ENCODE results near the gene DHRS4L2.

DHRS4L2 gene

GRCh38 chr14:24051789-24052655 is 63.3 kb downstream of the DHRS4L2 start, which contains the start of gene CARMIL3:
Gene CARMIL3, plus strand, starts transcription at chr14:24052009. Its CDS starts 145 bp downstream, at chr14:24052154.
- peak in 51 of 56 donors; percentile 22 to 86 (median 66) for DNase-seq

- DNase-seq, result no peak
Observed at GRCh38 chr14:24052656-24053547, 64.2 kb downstream of the DHRS4L2 start.

- peak in 2 of 56 donors; percentile 20 to 31 for DNase-seq
Observed at GRCh38 chr14:24053548-24054323, 65.0 kb downstream of the DHRS4L2 start.

GRCh38 chr14:24054324-24054641 is 65.6 kb downstream of the DHRS4L2 start:
- DNase-seq, result no peak

- no peak for DNase-seq
Observed at GRCh38 chr14:24054646-24055045, 65.9 kb downstream of the DHRS4L2 start.
